ENCODE measurements around the gene IRAK2. TPM values are rescaled to one million over a fixed set of nuclear protein-coding genes. Genes with fewer than 3 reads are reported as not detected.

The IRAK2 gene
- total and polyA plus RNA-seq, 2 of the 8 experiments (the other 6 are each of a cell fraction or from before 2014, with no cell fraction given): 1.5 TPM

- no peak for FAIRE-seq
- CTCF ChIA-PET (ENCODE audit: partially characterized antibody): interaction anchor here (0.6 to 3.1 kb wide), 16 partner anchors 14 to 337 kb away, joined by 3 to 11 read pairs (median 4); no protein-coding TSS in a partner anchor
- H3K9me3 ChIP-seq (ENCODE audit: insufficient read depth in 2 of 2, low read depth in 1 of 2, low read length in 1 of 2): no peaks in the 10 kb centered on the region
- no peak for TF ChIP-seq JUND (IDR thresholded peaks at IDR 0.05; ENCODE audit: low read length)
- TF ChIP-seq SIN3A (conservative IDR thresholded peaks at IDR 0.05 in 1 of 2, IDR thresholded peaks at IDR 0.05 in 1 of 2; ENCODE audit: low read depth in 1 of 2, low read length in 2 of 2): no peak
- TF ChIP-seq BCL11A (IDR thresholded peaks at IDR 0.05; ENCODE audit: low read depth in 2 of 2, low read length in 2 of 2): no peak
- TF ChIP-seq POLR2AphosphoS5 (IDR thresholded peaks at IDR 0.05; ENCODE audit: low read depth, low read length): no peak
- TF ChIP-seq CHD1 (IDR thresholded peaks at IDR 0.05; ENCODE audit: low read depth, low read length): no peak
- no peak for TF ChIP-seq KDM4A (IDR thresholded peaks at IDR 0.05; ENCODE audit: low read depth, low read length, severe bottlenecking)
- no peak for TF ChIP-seq YY1 (IDR thresholded peaks at IDR 0.05; ENCODE audit: low read depth, low read length)
- TF ChIP-seq CEBPB (IDR thresholded peaks at IDR 0.05; ENCODE audit: low read depth, low read length): no peak
- TF ChIP-seq CBX8 (IDR thresholded peaks at IDR 0.05; ENCODE audit: borderline replicate concordance, low read depth, low read length): no peak
- TF ChIP-seq RNF2 (IDR thresholded peaks at IDR 0.05; ENCODE audit: borderline replicate concordance, low read depth, low read length, missing control alignments, poor library complexity, severe bottlenecking): no peak
- no peak for TF ChIP-seq TBP (IDR thresholded peaks at IDR 0.05; ENCODE audit: low read depth, low read length)
- TF ChIP-seq CTBP2 (IDR thresholded peaks at IDR 0.05; ENCODE audit: borderline replicate concordance, insufficient read depth, insufficient read length, low read length): no peak
- no peak for TF ChIP-seq SP1 (IDR thresholded peaks at IDR 0.05; ENCODE audit: low read depth, low read length)
- TF ChIP-seq TAF7 (optimal IDR thresholded peaks at IDR 0.05; ENCODE audit: borderline replicate concordance, low read depth, low read length): no peak
Measured at GRCh38 chr3:10286133-10286524, 121.4 kb downstream of the IRAK2 start.

More at GRCh38 chr3:10286133-10286524, 121.4 kb downstream of the IRAK2 start:
- H4K91ac ChIP-seq (replicated peaks; ENCODE audit: insufficient read length, low read length): no peak overlapping the region
- H2BK20ac ChIP-seq (ENCODE audit: low read length): no peak overlapping the region
- no peak overlapping the region for H2AFZ ChIP-seq (ENCODE audit: low read length)
- no peaks in the 10 kb centered on the region for H3K27me3 ChIP-seq (replicated peaks in 1 of 4; ENCODE audit: control insufficient read depth in 3 of 4, extremely low read depth in 1 of 4, insufficient read depth in 3 of 4, low read length in 3 of 4)
- H3K14ac ChIP-seq (ENCODE audit: insufficient read length): no peak overlapping the region
- no peak overlapping the region for H3K4me2 ChIP-seq (ENCODE audit: insufficient read depth in 1 of 2, low read depth in 2 of 2, low read length in 2 of 2)
- no peak overlapping the region for H3K9ac ChIP-seq (replicated peaks in 1 of 4; ENCODE audit: extremely low read depth in 1 of 4, low read depth in 3 of 4, low read length in 3 of 4)
- no peak overlapping the region for H2BK12ac ChIP-seq (ENCODE audit: low read depth, low read length)
- peaks cover 0 to 2% of the 10 kb centered on the region in 2 experiments for H4K20me1 ChIP-seq (replicated peaks in 1 of 2; ENCODE audit: control insufficient read depth in 1 of 2, insufficient read depth in 2 of 2, low read length in 2 of 2)
- no peak overlapping the region for H2BK5ac ChIP-seq (ENCODE audit: low read depth, low read length)
- no peak overlapping the region for H3K18ac ChIP-seq (ENCODE audit: extremely low read depth, low read length)
- no peaks in the 10 kb centered on the region for H3K79me2 ChIP-seq (ENCODE audit: control insufficient read depth in 1 of 2, insufficient read depth in 2 of 2, low read length in 2 of 2)
- no peak overlapping the region for H2AK5ac ChIP-seq (ENCODE audit: low read depth, low read length)
- H3K36me3 ChIP-seq (ENCODE audit: control insufficient read depth in 2 of 4, insufficient read depth in 4 of 4, low read length in 3 of 4): peaks cover 0 to 13% (median 4%) of the 10 kb centered on the region in 4 experiments; a peak in 6 of 8 replicates
- POLR2A ChIA-PET (ENCODE audit: partially characterized antibody): interaction anchor here (1.1 to 2.1 kb wide), 3 partner anchors 10 to 183 kb away, joined by 6 to 7 read pairs (median 6); no protein-coding TSS in a partner anchor
- H3K79me1 ChIP-seq (ENCODE audit: low read depth, low read length): no peaks in the 10 kb centered on the region; the same call in 1 of the 2 replicates
- H4K5ac ChIP-seq (ENCODE audit: insufficient read length, low read depth, low read length): no peak overlapping the region
- H3K23me2 ChIP-seq (ENCODE audit: low read depth, low read length): no peaks in the 10 kb centered on the region
- no peak overlapping the region for H3K4ac ChIP-seq (replicated peaks; ENCODE audit: insufficient read length, low read depth, low read length)
- H4K8ac ChIP-seq (ENCODE audit: extremely low read depth, insufficient read depth, low read length): no peak overlapping the region
- no peak overlapping the region for H3K27ac ChIP-seq (ENCODE audit: low read depth, low read length)
- WGBS, 2 experiments (ENCODE audit: extremely low coverage in 1 of 2, insufficient coverage in 1 of 2, insufficient read length in 1 of 2, insufficient replicate concordance in 2 of 2, low coverage in 1 of 2, low lambda C conversion rate in 2 of 2, missing lambda C conversion rate in 1 of 2): 98% methylated on average over 4 of the region's 5 CpGs; no CpG with 5 or more reads in 1 of the 2 experiments
- H3K56ac ChIP-seq (replicated peaks; ENCODE audit: insufficient read length, low read depth, low read length): no peak overlapping the region
- DNase-seq (ENCODE audit: low read depth in 1 of 2, low spot score in 2 of 2): no peak
- H3K23ac ChIP-seq (ENCODE audit: insufficient read length): no peak overlapping the region
- peaks cover 0 to 7% (median 4%) of the 10 kb centered on the region in 4 experiments; a peak in 6 of 7 replicates for H3K4me1 ChIP-seq (replicated peaks in 1 of 4; ENCODE audit: control insufficient read depth in 3 of 4, insufficient read depth in 4 of 4, low read length in 3 of 4)
- no peak overlapping the region for H2BK120ac ChIP-seq (replicated peaks; ENCODE audit: low read depth, low read length)
- H3K4me3 ChIP-seq (ENCODE audit: extremely low read depth in 1 of 4, insufficient read depth in 2 of 4, low read depth in 3 of 4, low read length in 4 of 4): no peak overlapping the region
- H2BK15ac ChIP-seq (ENCODE audit: low read length): no peak overlapping the region

Data from H1 (cell line).